Iris pigment epithelial cell (primary cell): Measurements from ENCODE around the gene RAB11FIP4.

Experiments used
- DNase-seq: peaks from one replicate; pipeline ENCODE4 v3.0.0-alpha.2; 2011; ENCODE audit warnings: low read depth

RAB11FIP4 gene

GRCh38 chr17:31524926-31525800 is 133.7 kb downstream of the RAB11FIP4 start:
- peak; percentile 93 for DNase-seq

DNA sequence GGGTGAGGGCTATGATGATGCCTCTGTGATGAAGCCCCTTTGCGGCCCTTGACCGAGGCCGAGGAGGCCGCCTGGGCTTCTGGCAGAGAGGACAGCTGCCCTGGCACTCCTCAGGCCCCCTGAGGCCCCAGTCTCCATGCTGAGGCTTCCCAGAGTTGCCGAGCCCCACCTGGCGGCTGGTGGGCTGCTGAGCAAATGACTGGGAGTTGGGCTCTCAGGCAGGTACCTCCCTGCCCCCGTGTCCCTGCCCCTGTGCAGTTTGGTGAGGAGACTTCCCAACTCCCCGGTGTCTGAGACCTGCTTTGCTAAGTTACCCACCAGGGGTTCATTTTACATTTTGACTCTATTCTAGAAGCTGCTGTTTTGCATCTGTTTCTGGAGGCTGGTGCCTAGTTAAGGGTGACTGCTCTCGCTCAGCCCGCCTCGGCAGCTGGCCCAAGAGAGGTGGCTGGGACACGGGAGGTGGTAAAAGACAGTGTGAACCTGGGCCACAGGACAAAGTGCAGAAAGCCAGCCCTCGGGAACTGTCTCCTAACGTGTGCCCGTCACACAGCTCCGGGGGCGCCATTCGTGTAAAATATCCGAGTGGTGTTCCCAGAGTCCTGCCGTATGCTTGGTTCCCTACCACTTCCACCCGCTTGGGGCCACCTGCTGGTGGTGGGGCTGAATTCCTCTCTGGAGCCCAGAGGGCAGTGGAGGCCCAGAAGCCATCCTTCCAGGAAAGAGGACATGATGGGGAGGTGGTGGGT is 134.5 kb downstream of the RAB11FIP4 start:
- DNase-seq: no peak

- DNase-seq: peak; percentile 59
These were observed 136.1 kb downstream of the RAB11FIP4 start for GRCh38 chr17:31527606-31528005.

- DNase-seq: no peak
These were observed 136.9 kb downstream of the RAB11FIP4 start for GRCh38 chr17:31528291-31528874.

GRCh38 chr17:31529841-31530251 is 138.4 kb downstream of the RAB11FIP4 start:
- DNase-seq: no peak

- DNase-seq: no peak
These were observed 139.0 kb downstream of the RAB11FIP4 start for GRCh38 chr17:31530391-31530985.

DNA sequence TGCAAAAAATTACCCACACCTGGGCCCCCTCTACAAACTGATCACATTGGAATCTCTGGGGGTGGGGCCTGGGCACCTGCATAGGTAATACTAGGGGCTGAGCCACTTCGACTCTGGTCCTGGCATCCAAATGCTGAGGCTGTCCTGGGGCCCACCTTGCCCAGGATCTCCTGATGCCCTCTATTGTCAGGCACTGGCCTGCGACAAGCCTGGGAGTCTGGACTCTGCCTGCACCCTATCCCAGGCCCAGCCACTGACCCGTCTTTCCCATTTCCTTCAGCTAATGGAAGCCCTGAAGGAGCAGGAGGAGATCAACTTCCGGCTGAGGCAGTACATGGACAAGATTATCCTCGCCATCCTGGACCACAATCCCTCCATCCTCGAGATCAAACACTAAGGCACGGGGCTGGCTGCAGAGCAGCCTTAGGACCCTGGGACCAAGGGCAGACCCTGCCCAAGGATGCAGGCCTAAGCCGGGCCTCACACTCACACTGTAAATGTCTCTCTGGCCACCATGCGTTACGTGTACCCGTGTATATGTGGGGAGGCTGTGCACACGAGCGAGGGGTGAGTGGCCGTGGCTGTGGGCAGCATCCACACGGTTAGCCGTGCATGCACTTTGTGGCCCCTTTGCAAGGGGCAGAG is 140.0 kb downstream of the RAB11FIP4 start:
- DNase-seq: no peak

GRCh38 chr17:31532081-31532480 is 140.6 kb downstream of the RAB11FIP4 start:
- DNase-seq: no peak

DNA sequence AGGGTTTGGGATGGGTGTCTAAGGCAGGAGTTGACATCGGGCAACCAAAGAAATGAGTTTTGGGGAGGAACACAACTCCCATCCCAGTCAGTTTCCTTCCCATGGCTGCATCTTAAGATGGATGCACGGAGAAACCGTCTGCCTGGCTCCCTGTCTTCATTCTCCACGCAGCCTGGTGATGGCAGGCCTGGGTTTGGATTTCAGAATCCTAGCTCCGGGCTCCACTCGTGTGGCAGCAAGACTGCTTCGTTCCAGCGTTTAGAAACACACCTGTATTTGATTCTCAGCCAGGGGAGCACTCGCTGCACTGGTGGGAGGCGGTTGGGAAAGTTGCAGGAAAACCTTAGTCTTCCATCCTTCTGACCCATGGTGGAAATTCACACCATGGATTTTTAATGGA is 141.1 kb downstream of the RAB11FIP4 start:
- no peak for DNase-seq

GRCh38 chr17:31533546-31534155 is 142.2 kb downstream of the RAB11FIP4 start:
- peak; percentile 82 for DNase-seq

DNA sequence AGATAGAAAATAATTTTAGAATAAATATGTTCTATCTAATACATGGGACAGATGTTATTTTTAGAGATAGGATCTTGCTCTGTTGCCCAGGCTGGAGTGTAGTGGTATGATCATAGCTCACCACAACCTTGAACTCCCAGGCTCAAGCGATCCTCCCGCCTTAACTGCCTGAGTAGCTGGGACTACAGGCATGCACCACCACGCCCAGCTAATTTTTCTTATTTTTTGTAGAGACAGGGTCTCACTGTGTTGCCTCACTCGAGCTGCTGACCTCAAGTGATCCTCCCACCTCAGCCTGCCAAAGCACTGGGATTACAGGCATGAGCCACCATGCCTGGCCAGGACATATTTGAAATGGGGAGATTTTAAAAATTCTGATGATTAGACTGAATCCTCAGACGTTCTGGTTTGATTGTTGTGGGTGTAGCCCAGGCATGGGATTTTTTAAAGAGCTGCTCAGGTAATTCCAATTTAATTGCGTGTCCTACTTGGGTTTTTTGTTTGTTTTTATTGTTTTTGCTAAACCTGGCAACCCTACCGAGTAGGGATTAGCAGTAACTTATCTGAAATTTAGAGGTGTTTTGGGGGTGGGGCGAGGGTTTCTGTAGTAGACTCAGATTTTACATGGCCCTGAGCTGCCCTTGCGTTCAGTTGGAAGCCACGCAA is 142.9 kb downstream of the RAB11FIP4 start:
- peak; percentile 39 for DNase-seq

DNA sequence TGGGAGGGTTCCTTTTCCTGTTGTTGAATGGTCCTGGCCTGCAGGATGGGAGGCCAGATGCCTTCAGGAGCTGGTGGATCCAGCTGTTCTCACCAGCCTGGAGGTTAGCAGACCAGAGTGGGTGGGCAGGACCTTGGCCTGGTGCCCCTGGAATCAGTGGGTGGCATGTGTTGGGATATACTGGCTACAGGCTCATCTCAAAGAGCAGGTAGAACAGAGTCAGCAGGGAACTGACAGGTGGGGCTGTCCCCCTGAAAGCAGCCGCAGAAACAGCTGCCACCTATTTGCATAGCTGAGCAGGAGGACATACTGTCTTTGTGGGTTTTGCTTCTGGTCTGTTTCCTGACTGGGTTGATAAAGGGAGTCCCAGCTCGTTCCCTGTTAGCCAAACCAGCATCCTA is 144.1 kb downstream of the RAB11FIP4 start:
- DNase-seq: no peak

DNA sequence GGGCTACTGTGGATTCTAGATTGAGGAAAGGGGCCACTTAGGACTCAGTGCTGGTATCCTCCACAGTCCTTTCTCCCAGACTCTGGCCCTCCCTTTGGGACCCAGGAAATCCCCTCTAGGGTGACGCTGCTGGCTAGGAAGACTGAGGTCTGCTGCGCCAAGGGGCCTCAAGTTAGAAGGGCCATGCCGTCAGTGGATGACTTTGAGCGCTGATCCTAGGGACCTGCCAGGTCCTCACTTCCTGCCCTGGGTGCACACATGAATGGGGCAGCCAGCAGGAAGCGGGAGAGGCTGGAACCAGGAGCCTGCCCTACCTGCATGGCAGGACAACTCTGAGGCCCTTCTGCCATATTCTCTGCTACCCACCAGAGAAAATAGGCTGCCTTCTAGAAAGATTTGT is 145.0 kb downstream of the RAB11FIP4 start:
- DNase-seq: no peak

DNA sequence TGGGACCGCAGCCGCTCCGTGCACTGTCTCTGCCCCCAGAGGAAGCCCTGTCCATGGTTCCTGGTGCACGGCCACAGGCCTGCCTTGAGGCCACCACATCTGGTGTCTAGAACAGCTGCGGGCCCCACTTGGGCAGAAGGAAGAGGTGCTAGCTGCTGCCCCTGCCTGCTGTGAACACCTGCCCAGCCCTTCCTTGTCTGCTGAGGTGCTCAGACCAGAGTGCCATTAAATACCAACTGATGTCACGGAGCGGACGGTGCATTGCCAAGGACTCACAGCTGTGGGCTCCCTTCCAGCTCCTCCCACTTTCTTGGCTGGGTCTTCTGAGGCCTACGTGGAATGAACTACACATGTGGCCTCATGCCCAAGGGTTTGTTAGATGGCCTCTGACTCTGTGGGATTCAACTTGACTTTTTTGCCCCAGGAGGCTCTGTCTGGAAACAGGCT is 146.1 kb downstream of the RAB11FIP4 start:
- DNase-seq: no peak

DNA sequence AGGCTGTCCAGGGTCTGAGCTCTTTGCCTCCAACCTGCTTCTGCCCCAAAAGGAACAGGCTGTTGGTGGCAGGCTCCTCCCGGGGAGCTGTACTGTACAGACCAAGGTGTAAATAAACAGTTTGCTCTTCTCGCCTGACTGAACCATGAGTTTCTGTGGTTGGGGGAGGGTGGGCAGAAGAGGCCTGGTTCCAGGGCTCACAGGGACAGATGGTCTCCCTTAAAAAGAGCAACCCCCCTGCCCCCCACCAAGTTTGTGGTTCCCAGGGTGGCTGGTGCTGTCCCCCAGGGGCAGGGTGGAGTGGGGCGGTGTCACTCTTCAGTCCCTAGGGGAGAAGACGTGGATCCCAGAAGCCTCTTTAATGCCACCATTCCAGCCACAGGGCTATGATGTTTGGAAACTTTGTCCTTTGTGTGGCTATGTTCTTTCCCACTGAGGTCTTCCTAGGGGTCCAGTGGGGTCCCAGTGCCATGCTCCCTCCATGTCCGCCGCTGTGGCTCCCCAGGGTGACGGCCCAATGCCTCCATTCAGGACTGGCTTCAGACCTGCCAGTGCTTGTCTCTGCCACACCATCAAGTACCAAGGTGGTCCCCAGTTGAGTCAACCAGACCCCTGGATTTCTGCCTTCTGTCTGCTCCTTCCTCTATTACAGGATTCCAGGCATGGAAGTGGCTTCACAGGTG is 146.7 kb downstream of the RAB11FIP4 start:
- no peak for DNase-seq

- DNase-seq: no peak
These were observed 149.3 kb downstream of the RAB11FIP4 start for GRCh38 chr17:31540602-31541307.

GRCh38 chr17:31541559-31541958 is 150.1 kb downstream of the RAB11FIP4 start:
- no peak for DNase-seq

- no peak for DNase-seq
These were observed 152.7 kb downstream of the RAB11FIP4 start for GRCh38 chr17:31544186-31544585.

GRCh38 chr17:31546650-31547049 is 155.2 kb downstream of the RAB11FIP4 start:
- no peak for DNase-seq

- DNase-seq: no peak
These were observed 157.2 kb downstream of the RAB11FIP4 start for GRCh38 chr17:31548709-31549108.
